Measurements from ENCODE around the gene NFS1. TPM values are rescaled to one million over a fixed set of nuclear protein-coding genes. Genes with fewer than 3 reads are reported as not detected.

The NFS1 gene
- total RNA-seq, 2 experiments from 2014 or later: 41.3 to 56.2 TPM

GRCh38 chr20:35720165-35721123, 21.3 kb upstream of the NFS1 start:
- no TSS peak for BruUV-seq (replicated peaks)
- Histone ChIP-seq H3K9me3 (ENCODE audit: low read length) (no peaks in the 10 kb centered on the region), H3K36me3 (ENCODE audit: insufficient read depth, low read length) (peaks cover 99% of the 10 kb centered on the region), H3K4me3 (ENCODE audit: low read depth, low read length, poor library complexity, severe bottlenecking) (no peak overlapping the region), H3K9me2 (ENCODE audit: insufficient read depth, low read length) (no peaks in the 10 kb centered on the region), H3K4me2 (ENCODE audit: low read length) (no peak overlapping the region), H3K79me2 (ENCODE audit: insufficient read depth, low read depth, low read length) (peaks cover 91% of the 10 kb centered on the region; the same call in 1 of the 2 replicates), H4K20me1 (ENCODE audit: insufficient read depth, low read length) (peaks cover 18% of the 10 kb centered on the region), H3K27ac (ENCODE audit: low read depth, low read length, poor library complexity, severe bottlenecking) (no peak overlapping the region), H3K4me1 (ENCODE audit: insufficient read depth, low read length, poor library complexity, severe bottlenecking) (no peaks in the 10 kb centered on the region), H2AFZ (ENCODE audit: low read length) (no peak overlapping the region)
- intact Hi-C loops (cut with micrococcal nuclease; ENCODE audit: unreplicated experiment): no loop called here
- ChIA-PET POLR2A (interaction anchor here (0.7 to 2.0 kb wide), 2 partner anchors 14 to 23 kb away, joined by 3 to 5 read pairs; no protein-coding TSS in a partner anchor), CTCF (ENCODE audit: unreplicated experiment) (interaction anchor here (0.6 kb wide), 1 partner anchor 185 kb away, joined by 3 read pairs; no protein-coding TSS in a partner anchor)
- TF ChIP-seq EZH2phosphoT487 (IDR thresholded peaks at IDR 0.05; ENCODE audit: borderline replicate concordance, low read depth, low read length): no peak
- TF ChIP-seq, protein P1, sequence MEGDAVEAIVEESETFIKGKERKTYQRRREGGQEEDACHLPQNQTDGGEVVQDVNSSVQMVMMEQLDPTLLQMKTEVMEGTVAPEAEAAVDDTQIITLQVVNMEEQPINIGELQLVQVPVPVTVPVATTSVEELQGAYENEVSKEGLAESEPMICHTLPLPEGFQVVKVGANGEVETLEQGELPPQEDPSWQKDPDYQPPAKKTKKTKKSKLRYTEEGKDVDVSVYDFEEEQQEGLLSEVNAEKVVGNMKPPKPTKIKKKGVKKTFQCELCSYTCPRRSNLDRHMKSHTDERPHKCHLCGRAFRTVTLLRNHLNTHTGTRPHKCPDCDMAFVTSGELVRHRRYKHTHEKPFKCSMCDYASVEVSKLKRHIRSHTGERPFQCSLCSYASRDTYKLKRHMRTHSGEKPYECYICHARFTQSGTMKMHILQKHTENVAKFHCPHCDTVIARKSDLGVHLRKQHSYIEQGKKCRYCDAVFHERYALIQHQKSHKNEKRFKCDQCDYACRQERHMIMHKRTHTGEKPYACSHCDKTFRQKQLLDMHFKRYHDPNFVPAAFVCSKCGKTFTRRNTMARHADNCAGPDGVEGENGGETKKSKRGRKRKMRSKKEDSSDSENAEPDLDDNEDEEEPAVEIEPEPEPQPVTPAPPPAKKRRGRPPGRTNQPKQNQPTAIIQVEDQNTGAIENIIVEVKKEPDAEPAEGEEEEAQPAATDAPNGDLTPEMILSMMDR (conservative IDR thresholded peaks at IDR 0.05; ENCODE audit: low read length): no peak
- DNase-seq (ENCODE audit: low spot score): no peak

DNA sequence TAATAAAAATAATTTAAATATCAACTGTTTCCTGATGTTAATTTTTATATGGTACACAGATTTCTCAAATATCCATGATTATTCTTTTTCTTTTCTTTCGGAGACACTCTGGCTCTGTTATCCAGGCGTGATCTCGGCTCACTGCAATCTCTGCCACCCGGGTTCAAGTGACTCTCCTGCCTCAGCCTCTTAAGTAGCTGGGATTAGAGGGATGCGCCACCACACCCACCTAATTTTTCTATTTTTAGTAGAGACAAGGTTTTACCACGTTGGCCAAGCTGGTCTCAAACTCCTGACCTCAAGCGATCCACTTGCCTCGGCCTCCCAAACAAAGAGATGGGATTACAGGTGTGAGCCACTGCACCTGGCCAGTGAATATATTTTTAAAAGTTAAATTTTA, 20.6 kb upstream of the NFS1 start:
- no peak overlapping the region for H3K4me2 ChIP-seq (ENCODE audit: low read length)
- no peak overlapping the region for H3K27ac ChIP-seq (ENCODE audit: low read depth, low read length, poor library complexity, severe bottlenecking)
- ChIA-PET CTCF (ENCODE audit: unreplicated experiment) (interaction anchor here (0.6 kb wide), 1 partner anchor 185 kb away, joined by 3 read pairs; no protein-coding TSS in a partner anchor), POLR2A (interaction anchor here (0.7 to 2.0 kb wide), 3 partner anchors 8 to 24 kb away, joined by 3 to 5 read pairs (median 4); no protein-coding TSS in a partner anchor)
- TF ChIP-seq, protein P1 (conservative IDR thresholded peaks at IDR 0.05; ENCODE audit: low read length): no peak
- no peak for TF ChIP-seq EZH2phosphoT487 (IDR thresholded peaks at IDR 0.05; ENCODE audit: borderline replicate concordance, low read depth, low read length)
- H2AFZ ChIP-seq (ENCODE audit: low read length): no peak overlapping the region
- DNase-seq (ENCODE audit: low spot score): no peak
- H3K79me2 ChIP-seq (ENCODE audit: insufficient read depth, low read depth, low read length): peaks cover 90% of the 10 kb centered on the region; the same call in 1 of the 2 replicates
- no peaks in the 10 kb centered on the region for H3K4me1 ChIP-seq (ENCODE audit: insufficient read depth, low read length, poor library complexity, severe bottlenecking)
- H3K9me3 ChIP-seq (ENCODE audit: low read length): no peaks in the 10 kb centered on the region
- H3K36me3 ChIP-seq (ENCODE audit: insufficient read depth, low read length): peaks cover 99% of the 10 kb centered on the region
- H3K9me2 ChIP-seq (ENCODE audit: insufficient read depth, low read length): no peaks in the 10 kb centered on the region
- peaks cover 22% of the 10 kb centered on the region for H4K20me1 ChIP-seq (ENCODE audit: insufficient read depth, low read length)
- H3K4me3 ChIP-seq (ENCODE audit: low read depth, low read length, poor library complexity, severe bottlenecking): no peak overlapping the region
- intact Hi-C loops (cut with micrococcal nuclease; ENCODE audit: unreplicated experiment): no loop called here
- BruUV-seq (replicated peaks): no TSS peak

Data from OCI-LY7 (cell line).